HPDE6-E6E7 (cell line): ENCODE data around the gene DLL3.
A peak's percentile ranks its signal among the peaks of the same experiment; 100 is the strongest.

Experiments
- DNase-seq: peaks from one replicate; pipeline ENCODE4 v3.0.0; 2011; ENCODE audit warnings: missing footprints; ENCODE audit errors: extremely low spot score

DLL3 gene

DNA sequence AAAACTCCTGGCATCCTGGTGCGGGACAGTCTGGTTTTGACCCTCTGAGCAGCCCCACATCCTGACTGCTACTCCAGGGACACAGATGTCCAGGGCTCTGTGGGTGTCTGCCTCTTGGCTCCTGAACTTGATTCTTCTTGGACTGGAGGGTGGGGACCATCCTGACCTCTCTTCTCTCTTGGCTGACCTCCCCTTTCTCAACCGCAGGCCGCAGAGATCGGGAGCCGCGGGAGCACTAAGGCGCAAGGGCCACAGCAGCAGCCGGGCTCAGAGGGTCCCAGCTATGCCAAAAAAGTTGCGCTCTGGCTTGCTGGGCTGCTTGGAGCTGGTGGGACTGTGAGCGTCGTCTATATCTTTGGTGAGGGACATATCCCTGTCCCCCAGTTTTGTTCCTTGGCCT, 17.1 kb upstream of the DLL3 start:
- no peak for DNase-seq

DNA sequence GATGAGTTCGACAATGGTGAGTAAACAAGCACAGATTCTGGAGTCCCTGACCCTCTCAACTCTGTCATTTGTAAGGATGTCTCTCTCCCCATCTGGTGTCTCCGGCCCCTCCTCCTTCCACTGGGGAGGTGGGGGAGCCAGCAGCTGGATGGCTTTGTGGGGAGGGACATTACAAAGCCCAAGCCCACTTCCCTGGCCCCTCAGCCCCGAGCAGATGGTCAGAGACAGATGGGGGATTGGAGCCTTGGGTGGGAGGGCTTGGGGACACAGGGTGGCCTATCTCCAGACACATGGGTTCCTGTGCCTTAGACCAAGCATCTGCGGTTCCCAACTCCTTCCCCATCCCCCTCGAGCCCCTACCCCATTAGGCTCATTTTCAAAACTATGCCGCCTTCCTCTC, 15.6 kb upstream of the DLL3 start:
- DNase-seq = no peak

- no peak for DNase-seq
Observed at GRCh38 chr19:39489756-39490155, 9.0 kb upstream of the DLL3 start.

- no peak for DNase-seq
Observed at GRCh38 chr19:39492225-39492624, 6.5 kb upstream of the DLL3 start.

GRCh38 chr19:39492788-39493187, 6.0 kb upstream of the DLL3 start:
- no peak for DNase-seq

- DNase-seq = no peak
Observed at GRCh38 chr19:39494661-39495060, 4.1 kb upstream of the DLL3 start.

- DNase-seq = no peak
Observed at GRCh38 chr19:39496063-39496462, 2.7 kb upstream of the DLL3 start.

- no peak for DNase-seq
Observed at GRCh38 chr19:39497701-39497995, 1.1 kb upstream of the DLL3 start.

- DNase-seq = no peak
Observed at GRCh38 chr19:39497996-39498797, 550 bp upstream of the DLL3 start.

- DNase-seq = no peak
Observed at GRCh38 chr19:39499932-39500331, 1.2 kb downstream of the DLL3 start.

- no peak for DNase-seq
Observed at GRCh38 chr19:39500543-39500942, 1.8 kb downstream of the DLL3 start.

- DNase-seq = no peak
Observed at GRCh38 chr19:39501340-39501739, 2.6 kb downstream of the DLL3 start.

DNA sequence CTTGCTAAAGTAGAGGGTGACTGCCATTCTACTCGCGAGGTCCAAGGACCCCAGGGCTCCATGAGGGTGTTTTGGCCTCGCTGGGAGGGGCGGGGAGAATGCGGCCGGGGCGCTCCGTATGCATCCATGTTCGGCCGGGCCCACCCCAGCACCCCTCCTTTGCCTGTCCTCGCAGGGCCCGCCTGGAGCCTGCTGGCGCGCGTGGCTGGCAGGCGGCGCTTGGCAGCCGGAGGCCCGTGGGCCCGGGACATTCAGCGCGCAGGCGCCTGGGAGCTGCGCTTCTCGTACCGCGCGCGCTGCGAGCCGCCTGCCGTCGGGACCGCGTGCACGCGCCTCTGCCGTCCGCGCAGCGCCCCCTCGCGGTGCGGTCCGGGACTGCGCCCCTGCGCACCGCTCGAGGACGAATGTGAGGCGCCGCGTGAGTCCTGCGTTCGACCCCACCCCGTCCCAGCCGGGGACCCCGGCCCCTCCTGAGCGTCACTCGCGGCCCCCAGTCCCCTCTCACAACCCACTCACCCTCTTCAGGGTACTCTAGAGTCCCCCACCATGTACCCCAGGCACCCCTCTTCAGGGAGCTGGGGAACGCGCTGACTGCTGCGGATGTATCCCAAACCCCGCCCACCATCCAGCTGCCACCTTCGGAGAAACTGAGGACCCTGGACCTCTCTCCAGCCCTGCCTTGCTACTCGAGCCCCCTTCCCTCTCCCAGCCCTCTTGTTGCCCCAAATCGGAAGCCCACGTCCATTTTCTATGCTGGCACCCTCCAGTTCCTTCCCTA, 4.1 kb downstream of the DLL3 start:
- DNase-seq = peak; percentile 74

DNA sequence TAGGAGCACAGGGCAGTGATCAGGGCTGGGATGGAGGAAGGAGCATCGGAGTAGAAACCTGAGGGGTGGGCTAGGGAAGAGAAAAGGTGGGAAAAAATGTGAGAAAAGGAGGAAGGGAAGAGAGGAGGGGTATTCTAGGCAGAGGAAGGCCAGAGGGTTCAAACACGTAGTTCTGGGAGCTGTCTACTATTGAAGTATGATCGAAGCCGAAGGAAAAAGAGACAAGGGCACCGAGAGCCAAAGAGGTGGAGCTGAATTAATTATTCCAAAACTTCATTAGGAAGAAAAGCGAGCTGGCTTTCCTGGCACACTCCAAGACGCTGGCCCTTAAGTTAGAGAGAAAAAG, 7.8 kb downstream of the DLL3 start:
- DNase-seq = no peak

DNA sequence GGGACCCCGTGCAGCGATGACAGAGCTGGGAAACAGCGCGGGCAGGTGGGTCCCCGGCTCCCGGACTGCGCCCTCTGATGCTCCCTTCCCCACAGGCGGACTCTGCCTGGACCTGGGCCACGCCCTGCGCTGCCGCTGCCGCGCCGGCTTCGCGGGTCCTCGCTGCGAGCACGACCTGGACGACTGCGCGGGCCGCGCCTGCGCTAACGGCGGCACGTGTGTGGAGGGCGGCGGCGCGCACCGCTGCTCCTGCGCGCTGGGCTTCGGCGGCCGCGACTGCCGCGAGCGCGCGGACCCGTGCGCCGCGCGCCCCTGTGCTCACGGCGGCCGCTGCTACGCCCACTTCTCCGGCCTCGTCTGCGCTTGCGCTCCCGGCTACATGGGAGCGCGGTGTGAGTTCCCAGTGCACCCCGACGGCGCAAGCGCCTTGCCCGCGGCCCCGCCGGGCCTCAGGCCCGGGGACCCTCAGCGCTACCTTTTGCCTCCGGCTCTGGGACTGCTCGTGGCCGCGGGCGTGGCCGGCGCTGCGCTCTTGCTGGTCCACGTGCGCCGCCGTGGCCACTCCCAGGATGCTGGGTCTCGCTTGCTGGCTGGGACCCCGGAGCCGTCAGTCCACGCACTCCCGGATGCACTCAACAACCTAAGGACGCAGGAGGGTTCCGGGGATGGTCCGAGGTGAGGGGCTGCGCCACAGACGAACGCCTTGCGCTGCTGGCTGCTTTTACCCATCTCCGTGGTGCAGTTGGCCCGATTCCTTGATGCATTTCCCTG, 8.4 kb downstream of the DLL3 start:
- DNase-seq = peak; percentile 85

DNA sequence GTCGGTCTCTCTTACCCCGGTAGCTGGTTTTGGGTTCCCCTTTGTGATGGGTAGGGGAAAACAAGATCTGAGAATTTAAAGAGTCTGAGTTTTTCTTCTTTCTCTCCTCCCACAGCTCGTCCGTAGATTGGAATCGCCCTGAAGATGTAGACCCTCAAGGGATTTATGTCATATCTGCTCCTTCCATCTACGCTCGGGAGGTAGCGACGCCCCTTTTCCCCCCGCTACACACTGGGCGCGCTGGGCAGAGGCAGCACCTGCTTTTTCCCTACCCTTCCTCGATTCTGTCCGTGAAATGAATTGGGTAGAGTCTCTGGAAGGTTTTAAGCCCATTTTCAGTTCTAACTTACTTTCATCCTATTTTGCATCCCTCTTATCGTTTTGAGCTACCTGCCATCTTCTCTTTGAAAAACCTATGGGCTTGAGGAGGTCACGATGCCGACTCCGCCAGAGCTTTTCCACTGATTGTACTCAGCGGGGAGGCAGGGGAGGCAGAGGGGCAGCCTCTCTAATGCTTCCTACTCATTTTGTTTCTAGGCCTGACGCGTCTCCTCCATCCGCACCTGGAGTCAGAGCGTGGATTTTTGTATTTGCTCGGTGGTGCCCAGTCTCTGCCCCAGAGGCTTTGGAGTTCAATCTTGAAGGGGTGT, 9.1 kb downstream of the DLL3 start:
- no peak for DNase-seq

DNA sequence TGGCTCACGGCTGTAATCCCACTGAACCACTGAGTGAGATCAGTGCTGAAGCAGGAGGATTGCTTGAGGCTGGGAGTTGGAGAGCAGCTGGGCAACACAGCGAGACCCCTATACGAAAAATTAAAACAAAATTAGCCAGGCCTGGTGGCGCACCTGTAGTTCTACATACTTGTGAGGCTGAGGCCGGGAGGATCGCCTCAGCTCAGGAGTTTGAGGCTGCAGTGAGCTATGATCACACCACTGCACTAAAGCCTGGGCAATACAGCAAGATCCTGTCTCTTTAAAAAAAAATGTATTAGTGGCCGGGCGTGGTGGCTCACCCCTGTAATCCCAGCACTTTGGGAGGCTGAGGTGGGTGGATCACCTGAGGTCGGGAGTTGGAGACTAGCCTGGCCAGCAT, 9.9 kb downstream of the DLL3 start:
- no peak for DNase-seq

GRCh38 chr19:39509233-39509632, 10.5 kb downstream of the DLL3 start:
- no peak for DNase-seq

DNA sequence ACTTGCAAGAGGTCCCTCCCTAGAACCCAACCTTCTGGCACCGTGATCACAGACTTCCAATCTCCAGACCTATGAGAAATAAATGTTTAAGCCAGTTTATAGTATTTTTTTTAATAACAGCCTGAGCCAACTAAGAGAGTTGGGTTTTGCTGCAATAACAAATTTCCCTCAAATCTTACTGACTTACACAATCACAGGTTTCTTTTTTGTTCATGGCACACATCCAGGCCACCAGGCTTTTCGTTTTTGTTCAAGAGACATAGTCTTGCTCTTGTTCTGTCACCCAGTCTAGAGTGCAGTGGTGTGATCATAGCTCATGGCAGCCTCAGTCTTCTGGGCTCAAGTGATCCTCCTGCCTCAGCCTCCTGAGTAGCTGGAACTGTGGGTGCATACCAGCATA, 14.2 kb downstream of the DLL3 start:
- no peak for DNase-seq

- no peak for DNase-seq
Observed at GRCh38 chr19:39514840-39515550, 16.2 kb downstream of the DLL3 start, which contains the start of gene SELENOV. Gene SELENOV (plus strand): TSS chr19:39515139. CDS start chr19:39515213, 74 bp downstream.

GRCh38 chr19:39515551-39516191, 16.9 kb downstream of the DLL3 start:
- DNase-seq = no peak
